Stomach (tissue), 4 donors: ENCODE measurements around the gene RPP38.

ENCODE experiments used
- EP300 ChIP-seq: sonication (generic); formaldehyde crosslinking; IDR thresholded peaks from one replicate; pipeline ENCODE4 v1.6.1; 2017; ENCODE audit warnings: antibody characterized with exemption
- POLR2A ChIP-seq, 4 donors: fragments of 450-650 bp; IDR thresholded peaks; one replicate each; pipeline ENCODE4 v1.6.1; 2016; ENCODE audit warnings: antibody characterized with exemption in 4 of 4, control low read depth in 2 of 4, mild to moderate bottlenecking in 1 of 4, moderate library complexity in 1 of 4
- POLR2AphosphoS5 ChIP-seq, 3 donors: sonication (generic); formaldehyde crosslinking; IDR thresholded peaks; one replicate each; pipeline ENCODE4 v1.6.1; 2016; ENCODE audit warnings: antibody characterized with exemption in 3 of 3
- TF ChIP-seq, protein P1 (sequence below), 7 experiments: fragments of 450-650 bp in 4 of 7; fragments of 200-600 bp in 3 of 7; sonication (generic) in 3 of 7; IDR thresholded peaks; one replicate each; pipeline ENCODE4 v1.5.1; 2016 to 2019; ENCODE audit warnings: antibody characterized with exemption in 7 of 7, control low read depth in 2 of 7, mild to moderate bottlenecking in 1 of 7

DNA sequence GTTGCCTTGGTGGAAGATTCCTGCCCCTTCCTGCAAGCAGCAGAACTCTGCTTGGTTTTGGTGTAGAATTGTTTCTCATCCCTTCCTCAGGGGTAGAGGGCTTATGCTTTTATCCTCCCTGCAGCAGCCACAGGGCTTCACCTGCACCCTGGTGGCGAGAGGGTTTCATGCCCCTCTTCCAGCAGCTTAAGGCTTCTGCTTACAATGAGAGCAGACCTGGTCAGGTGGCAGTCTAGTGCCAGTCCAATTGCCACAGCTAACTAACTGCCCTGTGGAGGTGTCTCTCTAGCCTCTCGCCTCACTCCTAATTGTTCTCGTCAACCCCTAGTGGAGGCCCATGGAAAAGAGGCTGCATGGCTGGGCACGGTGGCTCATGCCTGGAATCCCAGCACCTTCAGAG is 27.9 kb upstream of the RPP38 start:
- TF ChIP-seq, protein P1, sequence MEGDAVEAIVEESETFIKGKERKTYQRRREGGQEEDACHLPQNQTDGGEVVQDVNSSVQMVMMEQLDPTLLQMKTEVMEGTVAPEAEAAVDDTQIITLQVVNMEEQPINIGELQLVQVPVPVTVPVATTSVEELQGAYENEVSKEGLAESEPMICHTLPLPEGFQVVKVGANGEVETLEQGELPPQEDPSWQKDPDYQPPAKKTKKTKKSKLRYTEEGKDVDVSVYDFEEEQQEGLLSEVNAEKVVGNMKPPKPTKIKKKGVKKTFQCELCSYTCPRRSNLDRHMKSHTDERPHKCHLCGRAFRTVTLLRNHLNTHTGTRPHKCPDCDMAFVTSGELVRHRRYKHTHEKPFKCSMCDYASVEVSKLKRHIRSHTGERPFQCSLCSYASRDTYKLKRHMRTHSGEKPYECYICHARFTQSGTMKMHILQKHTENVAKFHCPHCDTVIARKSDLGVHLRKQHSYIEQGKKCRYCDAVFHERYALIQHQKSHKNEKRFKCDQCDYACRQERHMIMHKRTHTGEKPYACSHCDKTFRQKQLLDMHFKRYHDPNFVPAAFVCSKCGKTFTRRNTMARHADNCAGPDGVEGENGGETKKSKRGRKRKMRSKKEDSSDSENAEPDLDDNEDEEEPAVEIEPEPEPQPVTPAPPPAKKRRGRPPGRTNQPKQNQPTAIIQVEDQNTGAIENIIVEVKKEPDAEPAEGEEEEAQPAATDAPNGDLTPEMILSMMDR (IDR thresholded peaks at IDR 0.05), result no peak
- TF ChIP-seq POLR2AphosphoS5 (IDR thresholded peaks at IDR 0.05), result no peak
- no peak for TF ChIP-seq POLR2A (IDR thresholded peaks at IDR 0.05)
- no peak for TF ChIP-seq EP300
